Tibial nerve (tissue), 4 donors: ENCODE results near the gene DCP1B. TPM values are rescaled to one million over a fixed set of nuclear protein-coding genes. Genes with fewer than 3 reads are reported as not detected.

Experiments used
- DNase-seq, 2 donors: peaks; one replicate each; pipeline ENCODE4 v3.0.0-alpha.2; 2019; ENCODE audit warnings: low spot score in 2 of 2
- H3K27ac ChIP-seq, 4 donors: fragments of 200-600 bp; sonication (generic) in 3 of 4; one replicate each; pipeline ENCODE4 v1.5.1; 2017 to 2019; ENCODE audit warnings: mild to moderate bottlenecking in 1 of 4
- H3K27me3 ChIP-seq, 2 donors: fragments of 200-600 bp; sonication (generic) in 1 of 2; one replicate each; pipeline versions ENCODE4 v1.5.1 to v1.6.0; 2017 to 2019
- H3K36me3 ChIP-seq, 3 donors: fragments of 200-600 bp; sonication (generic); one replicate each; pipeline ENCODE4 v1.5.1; 2018 to 2019
- H3K4me1 ChIP-seq, 4 donors: fragments of 200-600 bp; sonication (generic) in 3 of 4; one replicate each; pipeline ENCODE4 v1.5.1; 2017 to 2019
- H3K4me3 ChIP-seq, 4 donors: fragments of 200-600 bp; sonication (generic) in 3 of 4; one replicate each; pipeline ENCODE4 v1.5.1; 2017 to 2019; ENCODE audit warnings: mild to moderate bottlenecking in 1 of 4, moderate library complexity in 1 of 4
- H3K9me3 ChIP-seq, 4 donors: fragments of 200-600 bp; sonication (generic) in 3 of 4; one replicate each; pipeline ENCODE4 v1.5.1; 2017 to 2019
- CTCF ChIP-seq, 5 experiments: fragments of 200-600 bp in 3 of 5; fragments of 450-650 bp in 2 of 5; sonication (generic) in 3 of 5; IDR thresholded peaks; one replicate each; pipeline ENCODE4 v1.5.1; 2016 to 2019; ENCODE audit warnings: antibody characterized with exemption in 5 of 5, mild to moderate bottlenecking in 3 of 5, moderate library complexity in 2 of 5
- EP300 ChIP-seq, 2 donors: sonication (generic); formaldehyde crosslinking; IDR thresholded peaks; one replicate each; pipeline ENCODE4 v1.6.1; 2017; ENCODE audit warnings: antibody characterized with exemption in 2 of 2, mild to moderate bottlenecking in 1 of 2
- POLR2A ChIP-seq, 2 donors: fragments of 450-650 bp; IDR thresholded peaks; one replicate each; pipeline ENCODE4 v1.6.1; 2017; ENCODE audit warnings: antibody characterized with exemption in 2 of 2, mild to moderate bottlenecking in 2 of 2, moderate library complexity in 2 of 2
- WGBS, 2 donors: methylation state at CpG; one replicate each; pipeline ENCODE4 v1.1.5; 2018; 5-methylcytosine and 5-hydroxymethylcytosine counted together
- total RNA-seq, 4 donors: library from RNA; depleted of rRNA; stranded (reverse); fragments of >200 nt; gene quantifications; one replicate each; pipeline ENCODE4 v1.1.0, GENCODE V29; 2016

Gene DCP1B
- total RNA-seq, 4 donors from 2014 or later = 7.5 to 21.0 (median 13.3) TPM

- H3K4me1 ChIP-seq = peaks cover 0 to 6% (median 0%) of the 10 kb centered on the region in 4 donors
These were observed 93.8 kb downstream of the DCP1B start for GRCh38 chr12:1910468-1910867.

GRCh38 chr12:1908758-1909157 is 95.5 kb downstream of the DCP1B start:
- no peak for DNase-seq

More at GRCh38 chr12:1910468-1910867, 93.8 kb downstream of the DCP1B start:
- H3K36me3 ChIP-seq = no peaks in the 10 kb centered on the region
- H3K27me3 ChIP-seq = peaks cover 0 to 6% of the 10 kb centered on the region in 2 donors
- no peak overlapping the region for H3K4me3 ChIP-seq
- peaks cover 0 to 29% (median 2%) of the 10 kb centered on the region in 4 donors for H3K9me3 ChIP-seq
- DNase-seq = no peak
- no peak overlapping the region for H3K27ac ChIP-seq
- no peak for TF ChIP-seq EP300 (IDR thresholded peaks at IDR 0.05)
- no peak for TF ChIP-seq POLR2A (IDR thresholded peaks at IDR 0.05)
- no peak for TF ChIP-seq CTCF (IDR thresholded peaks at IDR 0.05)
- 92 to 97% methylated on average over 3 of the region's 3 CpGs for WGBS, 2 donors

GRCh38 chr12:1907652-1908611 is 96.3 kb downstream of the DCP1B start:
- H3K9me3 ChIP-seq = peaks cover 0 to 53% (median 11%) of the 10 kb centered on the region in 4 donors
- no peaks in the 10 kb centered on the region for H3K36me3 ChIP-seq
- no peak for DNase-seq
- H3K4me1 ChIP-seq = peaks cover 0 to 6% (median 0%) of the 10 kb centered on the region in 4 donors
- no peak for TF ChIP-seq CTCF (IDR thresholded peaks at IDR 0.05)
- TF ChIP-seq EP300 (IDR thresholded peaks at IDR 0.05) = no peak
- no peak for TF ChIP-seq POLR2A (IDR thresholded peaks at IDR 0.05)
- WGBS, 2 donors = 23 to 33% methylated on average over 43 to 51 of the region's 67 CpGs
- no peak overlapping the region for H3K27ac ChIP-seq
- H3K4me3 ChIP-seq = no peak overlapping the region
- peaks cover 0 to 6% of the 10 kb centered on the region in 2 donors for H3K27me3 ChIP-seq

More at GRCh38 chr12:1908758-1909157, 95.5 kb downstream of the DCP1B start:
- H3K36me3 ChIP-seq = no peaks in the 10 kb centered on the region
- WGBS, 2 donors = 93 to 96% methylated on average over 19 to 26 of the region's 26 CpGs
- H3K4me3 ChIP-seq = no peak overlapping the region
- no peak for TF ChIP-seq EP300 (IDR thresholded peaks at IDR 0.05)
- no peak for TF ChIP-seq POLR2A (IDR thresholded peaks at IDR 0.05)
- no peak for TF ChIP-seq CTCF (IDR thresholded peaks at IDR 0.05)
- peaks cover 0 to 6% (median 0%) of the 10 kb centered on the region in 4 donors for H3K4me1 ChIP-seq
- H3K9me3 ChIP-seq = peaks cover 0 to 46% (median 11%) of the 10 kb centered on the region in 4 donors
- peaks cover 0 to 6% of the 10 kb centered on the region in 2 donors for H3K27me3 ChIP-seq
- no peak overlapping the region for H3K27ac ChIP-seq

- Histone ChIP-seq H3K27me3 (peaks cover 0 to 6% of the 10 kb centered on the region in 2 donors), H3K9me3 (peaks cover 0 to 65% (median 11%) of the 10 kb centered on the region in 4 donors), H3K4me1 (peaks cover 0 to 6% (median 0%) of the 10 kb centered on the region in 4 donors), H3K36me3 (no peaks in the 10 kb centered on the region), H3K27ac (no peak overlapping the region), H3K4me3 (no peak overlapping the region)
- WGBS, 2 donors = 41 to 51% methylated on average over 3 of the region's 3 CpGs
- TF ChIP-seq CTCF (IDR thresholded peaks at IDR 0.05) (no peak), POLR2A (IDR thresholded peaks at IDR 0.05) (no peak), EP300 (IDR thresholded peaks at IDR 0.05) (no peak)
- no peak for DNase-seq
These were observed 97.7 kb downstream of the DCP1B start for GRCh38 chr12:1906579-1906978.

GRCh38 chr12:1904875-1905274 is 99.4 kb downstream of the DCP1B start:
- Histone ChIP-seq H3K27me3 (peaks cover 0 to 6% of the 10 kb centered on the region in 2 donors), H3K36me3 (no peaks in the 10 kb centered on the region), H3K4me3 (no peak overlapping the region), H3K9me3 (peaks cover 0 to 64% (median 11%) of the 10 kb centered on the region in 4 donors), H3K4me1 (peaks cover 0 to 6% (median 0%) of the 10 kb centered on the region in 4 donors), H3K27ac (no peak overlapping the region)
- TF ChIP-seq POLR2A (IDR thresholded peaks at IDR 0.05) = no peak
- DNase-seq = no peak
